ENCODE results near the gene AGXT2.
"Not testable (repeated sequence)": the region's sequence is repeated elsewhere in the genome, so short reads cannot be mapped to it uniquely, and the experiment has no call there.

The AGXT2 gene

GRCh38 chr5:35052838-35053237 is 5.1 kb upstream of the AGXT2 start:
- DNase-seq (ENCODE audit: low spot score), result no peak

GRCh38 chr5:35050541-35051126 is 2.9 kb upstream of the AGXT2 start:
- DNase-seq (ENCODE audit: low spot score), result no peak

GRCh38 chr5:35048910-35049309 is 1.2 kb upstream of the AGXT2 start:
- DNase-seq (ENCODE audit: low spot score), result no peak

- no peak for DNase-seq (ENCODE audit: low spot score)
These were observed 975 bp downstream of the AGXT2 start for GRCh38 chr5:35046774-35047173.

GRCh38 chr5:35045280-35045679 is 2.5 kb downstream of the AGXT2 start:
- DNase-seq (ENCODE audit: low spot score), result no peak

GRCh38 chr5:35044649-35045048 is 3.1 kb downstream of the AGXT2 start:
- DNase-seq (ENCODE audit: low spot score), result no peak

GRCh38 chr5:35042781-35043180 is 5.0 kb downstream of the AGXT2 start:
- no peak for DNase-seq (ENCODE audit: low spot score)

- DNase-seq (ENCODE audit: low spot score), result no peak
These were observed 6.5 kb downstream of the AGXT2 start for GRCh38 chr5:35041261-35041660.

- DNase-seq (ENCODE audit: low spot score), result peak; percentile 15
These were observed 8.9 kb downstream of the AGXT2 start for GRCh38 chr5:35038891-35039290.

GRCh38 chr5:35036536-35036935 is 11.2 kb downstream of the AGXT2 start:
- no peak for DNase-seq (ENCODE audit: low spot score)

- DNase-seq (ENCODE audit: low spot score), result not testable (repeated sequence)
These were observed 11.8 kb downstream of the AGXT2 start for GRCh38 chr5:35035929-35036328.

GRCh38 chr5:35035271-35035670 is 12.5 kb downstream of the AGXT2 start:
- no peak for DNase-seq (ENCODE audit: low spot score)

- no peak for DNase-seq (ENCODE audit: low spot score)
These were observed 15.4 kb downstream of the AGXT2 start for GRCh38 chr5:35032356-35032755.

GRCh38 chr5:35031276-35031675 is 16.5 kb downstream of the AGXT2 start:
- DNase-seq (ENCODE audit: low spot score), result no peak

- DNase-seq (ENCODE audit: low spot score), result no peak
These were observed 17.2 kb downstream of the AGXT2 start for GRCh38 chr5:35030426-35031100.

GRCh38 chr5:35029333-35029732 is 18.4 kb downstream of the AGXT2 start:
- DNase-seq (ENCODE audit: low spot score), result no peak

- no peak for DNase-seq (ENCODE audit: low spot score)
These were observed 20.8 kb downstream of the AGXT2 start for GRCh38 chr5:35026941-35027340.

- no peak for DNase-seq (ENCODE audit: low spot score)
These were observed 21.4 kb downstream of the AGXT2 start for GRCh38 chr5:35026280-35026840.

- no peak for DNase-seq (ENCODE audit: low spot score)
These were observed 22.7 kb downstream of the AGXT2 start for GRCh38 chr5:35024911-35025510.

GRCh38 chr5:35023391-35024178 is 24.2 kb downstream of the AGXT2 start:
- no peak for DNase-seq (ENCODE audit: low spot score)

GRCh38 chr5:35016174-35017051 is 31.3 kb downstream of the AGXT2 start:
- no peak for DNase-seq (ENCODE audit: low spot score)
